SK-N-SH treated with all-trans-retinoic acid at 6 μM for 48 hours (cell line): ENCODE results near the gene COL4A2.

ENCODE experiments used
- CREB5 ChIP-seq: fragments of 250-450 bp; sonication (Bioruptor Pico); IDR thresholded peaks from 2 replicates; pipeline ENCODE4 v1.5.1; 2020; ENCODE audit warnings: low read depth, mild to moderate bottlenecking, moderate library complexity
- ESRRG ChIP-seq: fragments of 250-450 bp; sonication (Bioruptor Pico); IDR thresholded peaks from 2 replicates; pipeline ENCODE4 v1.6.1; 2021; ENCODE audit warnings: mild to moderate bottlenecking
- GLIS3 ChIP-seq: fragments of 250-450 bp; sonication (Bioruptor Pico); IDR thresholded peaks from 2 replicates; pipeline ENCODE4 v1.5.0; 2020; ENCODE audit warnings: mild to moderate bottlenecking, moderate library complexity
- OSR1 ChIP-seq: fragments of 250-450 bp; sonication (Bioruptor Pico); IDR thresholded peaks from 2 replicates; pipeline ENCODE4 v1.8.0; 2022; ENCODE audit warnings: moderate library complexity, mild to moderate bottlenecking, inconsistent platforms
- PATZ1 ChIP-seq: fragments of 250-450 bp; sonication (Bioruptor Pico); IDR thresholded peaks from 2 replicates; pipeline ENCODE4 v1.8.0; 2020; ENCODE audit warnings: mild to moderate bottlenecking, moderate library complexity, borderline replicate concordance
- PPARA ChIP-seq: fragments of 250-450 bp; sonication (Bioruptor Pico); IDR thresholded peaks from 2 replicates; pipeline ENCODE4 v1.5.0; 2020; ENCODE audit warnings: mild to moderate bottlenecking, borderline replicate concordance
- RARB ChIP-seq: fragments of 250-450 bp; sonication (Bioruptor Pico); IDR thresholded peaks from 2 replicates; pipeline ENCODE4 v1.8.0; 2021; ENCODE audit warnings: mild to moderate bottlenecking, moderate library complexity
- TCF4 ChIP-seq: fragments of 250-450 bp; sonication (Bioruptor Pico); IDR thresholded peaks from 2 replicates; pipeline ENCODE4 v1.8.0; 2021; ENCODE audit warnings: mild to moderate bottlenecking, moderate library complexity, borderline replicate concordance
- TSHZ2 ChIP-seq: fragments of 250-450 bp; sonication (Bioruptor Pico); IDR thresholded peaks from 2 replicates; pipeline ENCODE4 v1.5.0; 2020; ENCODE audit warnings: mild to moderate bottlenecking, moderate library complexity
- ZFP3 ChIP-seq: fragments of 250-450 bp; sonication (Bioruptor Pico); IDR thresholded peaks from 2 replicates; pipeline ENCODE4 v1.5.0; 2020; ENCODE audit warnings: mild to moderate bottlenecking, moderate library complexity
- ZFP30 ChIP-seq: fragments of 450-650 bp; formaldehyde crosslinking; IDR thresholded peaks from 2 replicates; pipeline ENCODE4 v1.5.0; 2022; ENCODE audit warnings: mild to moderate bottlenecking, moderate library complexity
- ZNF8 ChIP-seq: fragments of 450-650 bp; formaldehyde crosslinking; IDR thresholded peaks from 2 replicates; pipeline ENCODE4 v1.5.0; 2020; ENCODE audit warnings: mild to moderate bottlenecking, moderate library complexity

- TF ChIP-seq TSHZ2 (CRISPR knock-in tag) (no peak), ZNF8 (CRISPR knock-in tag) (no peak), ZFP3 (CRISPR knock-in tag) (no peak), PATZ1 (CRISPR knock-in tag) (no peak), ZFP30 (no peak), GLIS3 (no peak), RARB (CRISPR knock-in tag) (no peak), ESRRG (CRISPR knock-in tag) (no peak), CREB5 (CRISPR knock-in tag) (no peak), PPARA (no peak), TCF4 (no peak), OSR1 (CRISPR knock-in tag) (no peak)
These were observed 99.9 kb downstream of the COL4A2 start for GRCh38 chr13:110407021-110407420.
